GM19099 (cell line): ENCODE data around the gene CD81.

Source experiments
- POLR2A ChIP-seq: IDR thresholded peaks from 3 replicates; pipeline ENCODE4 v1.6.1; 2011; ENCODE audit warnings: low read depth; ENCODE audit not compliant: insufficient read length; ENCODE audit errors: extremely low read depth

Gene CD81

GRCh38 chr11:2382936-2383851 lies 6.1 kb downstream of the CD81 start:
- TF ChIP-seq POLR2A = no peak

- no peak for TF ChIP-seq POLR2A
Measured at GRCh38 chr11:2383852-2384804, 7.0 kb downstream of the CD81 start.

GRCh38 chr11:2385156-2386151 lies 8.3 kb downstream of the CD81 start:
- peak; percentile 17 for TF ChIP-seq POLR2A

- no peak for TF ChIP-seq POLR2A
Measured at GRCh38 chr11:2386591-2386990, 9.5 kb downstream of the CD81 start.

DNA sequence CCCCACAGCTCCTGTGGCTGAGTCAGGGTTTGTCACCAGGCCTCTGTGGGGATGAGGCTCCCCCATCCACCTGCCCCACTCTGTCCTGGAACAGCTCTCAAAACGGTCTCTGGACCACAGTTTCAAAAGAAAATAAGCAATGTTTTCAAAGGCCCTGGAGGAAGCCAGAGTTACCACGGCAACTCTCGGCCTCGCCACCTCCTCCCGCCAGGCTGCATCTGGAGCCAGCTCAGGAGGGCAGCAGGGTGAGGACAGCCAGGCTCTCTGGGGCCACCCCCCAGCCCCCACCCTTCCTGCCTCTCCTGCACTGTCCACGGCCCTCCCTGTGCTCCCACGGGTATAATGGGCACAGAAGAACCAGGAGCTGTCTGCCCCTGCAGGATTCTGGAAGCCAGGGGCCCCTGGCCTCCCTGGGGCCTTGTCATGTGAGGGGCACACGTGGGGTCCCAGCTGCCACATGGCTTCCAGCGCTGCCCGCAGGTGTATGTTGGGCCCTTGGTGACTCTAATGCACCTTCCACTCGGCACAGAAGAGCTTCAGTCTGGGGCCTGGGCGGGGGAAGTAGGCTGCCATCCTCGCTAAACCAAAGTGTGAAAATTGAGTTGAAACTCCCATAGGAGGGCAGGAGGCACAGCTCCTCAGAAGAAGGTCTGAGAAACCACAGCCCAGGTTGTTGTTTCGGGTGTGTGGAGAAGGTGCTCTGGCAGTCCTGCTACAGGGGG lies 10.3 kb downstream of the CD81 start:
- no peak for TF ChIP-seq POLR2A

DNA sequence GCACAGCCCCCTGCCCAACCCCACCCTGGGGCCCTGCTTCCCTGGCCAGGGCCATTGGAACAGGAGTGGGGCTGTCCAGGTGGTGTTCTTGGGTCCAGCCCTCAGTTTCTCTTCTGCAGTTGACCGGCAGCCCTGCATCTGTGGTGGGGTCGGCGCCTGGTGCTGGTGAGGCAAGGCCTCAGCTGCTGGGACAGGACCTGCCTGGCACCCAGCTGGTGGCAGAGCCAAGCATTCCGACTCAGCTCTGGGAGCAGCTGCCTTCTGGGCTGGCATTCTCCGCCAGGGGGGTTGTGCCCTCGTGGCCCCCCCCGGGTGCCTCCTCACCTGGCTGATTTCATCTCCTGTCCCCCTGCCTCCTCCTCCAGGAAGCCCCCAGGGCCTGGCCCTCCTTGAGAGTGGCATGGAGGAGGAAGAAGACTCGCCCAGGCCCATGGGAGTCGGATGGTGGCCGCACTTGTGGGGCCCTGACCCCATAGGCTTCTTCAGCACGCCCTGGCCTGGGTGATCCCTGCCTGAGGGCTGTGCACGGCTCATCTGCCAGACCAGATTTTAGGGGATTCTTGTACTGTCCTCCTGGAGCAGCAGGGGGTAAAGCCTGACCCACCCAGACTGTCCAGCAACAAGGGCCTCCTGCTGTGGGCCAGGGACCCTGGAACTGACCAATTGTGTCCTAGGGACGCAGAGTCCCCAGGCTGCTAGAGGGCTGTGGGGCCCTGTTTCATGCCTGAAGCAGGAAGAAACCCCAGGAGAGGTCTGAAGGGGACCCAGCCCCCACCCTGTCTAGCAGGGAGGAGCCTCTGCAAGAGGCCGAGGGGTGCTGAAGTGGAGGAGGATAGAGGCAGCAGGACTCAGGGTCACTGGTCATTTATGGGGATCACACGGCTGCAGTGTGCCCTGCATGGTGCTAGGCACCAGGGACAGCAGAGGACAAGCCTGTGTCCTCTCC lies 11.6 kb downstream of the CD81 start:
- TF ChIP-seq POLR2A = no peak

DNA sequence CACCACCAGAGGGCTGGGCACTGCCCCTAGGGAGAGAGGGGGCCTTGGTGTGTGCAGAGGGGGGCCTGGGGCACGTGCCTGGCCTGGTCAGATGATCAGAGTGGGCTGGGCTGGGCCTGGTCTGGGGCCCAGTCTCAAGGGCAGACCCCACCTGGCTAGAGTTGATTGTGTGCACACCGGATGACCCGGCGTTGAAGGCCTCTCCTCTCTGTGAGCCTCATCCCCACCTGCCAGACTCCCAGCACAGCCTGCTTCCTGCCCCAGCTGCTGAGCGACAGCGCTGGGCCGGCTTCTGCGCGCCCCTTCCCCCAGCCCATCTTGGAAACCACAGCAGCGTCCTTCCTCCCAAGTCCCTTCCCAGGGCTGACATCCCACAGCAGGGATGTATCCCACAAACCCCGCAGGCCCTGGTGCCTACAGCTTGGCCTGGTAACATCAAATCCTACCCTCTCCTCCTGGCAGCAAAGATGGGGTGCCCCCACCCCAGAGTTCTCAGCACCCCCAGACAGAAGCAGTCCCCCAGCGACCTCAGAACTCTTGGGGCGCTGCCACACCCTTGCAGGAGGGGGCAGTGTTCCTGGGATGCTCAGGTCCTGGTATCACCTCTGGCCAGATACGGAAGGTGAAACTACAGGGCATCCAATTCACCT lies 12.4 kb downstream of the CD81 start:
- TF ChIP-seq POLR2A = no peak

GRCh38 chr11:2390091-2390724 lies 13.1 kb downstream of the CD81 start:
- TF ChIP-seq POLR2A = no peak

- TF ChIP-seq POLR2A = no peak
Measured at GRCh38 chr11:2390725-2391151, 13.6 kb downstream of the CD81 start.

DNA sequence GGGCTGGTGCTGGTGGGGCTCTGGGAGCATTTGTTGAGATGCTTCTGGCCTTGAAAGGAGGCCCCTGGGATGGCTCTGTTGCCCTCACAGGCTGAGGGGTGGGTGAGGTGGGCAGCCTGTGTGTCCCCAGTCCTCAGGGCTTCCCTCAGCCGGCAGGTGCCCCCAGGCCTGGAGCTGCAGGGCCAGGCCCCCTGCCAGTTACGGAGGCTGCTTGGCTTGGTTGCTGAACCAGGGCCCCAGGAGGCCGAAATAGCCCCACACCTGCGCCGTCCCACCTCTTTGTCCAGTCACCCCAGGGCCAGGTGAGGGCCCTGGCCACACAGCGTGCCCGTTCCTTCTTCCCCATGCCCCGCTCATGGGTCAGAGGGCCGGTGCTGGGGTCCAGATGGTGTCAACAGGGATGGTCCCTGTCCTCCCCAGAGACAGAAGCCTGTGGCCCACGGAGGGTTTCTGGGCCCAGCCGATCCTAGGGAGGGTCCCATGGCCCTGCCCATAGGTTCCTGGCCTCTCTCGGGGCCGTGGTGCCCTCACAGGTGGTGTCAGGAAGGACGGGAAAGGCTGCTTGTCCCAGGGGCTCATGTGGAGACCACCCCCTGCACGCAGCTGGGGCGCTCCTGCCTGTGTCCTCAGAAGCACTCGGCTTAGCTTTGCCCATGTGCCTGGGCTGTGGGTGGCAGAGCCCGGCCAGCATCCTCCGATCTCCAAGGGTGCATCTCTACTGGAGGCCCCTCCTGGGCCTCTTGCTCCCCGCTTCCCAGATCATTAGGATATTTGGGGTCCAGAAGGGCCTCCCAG lies 14.3 kb downstream of the CD81 start:
- no peak for TF ChIP-seq POLR2A
